ENCODE data around the gene ZMYM2. TPM values are rescaled to one million over a fixed set of nuclear protein-coding genes. Genes with fewer than 3 reads are reported as not detected.
A peak's percentile ranks its signal among the peaks of the same experiment; 100 is the strongest.

Gene ZMYM2
- polyA plus RNA-seq, 2 of the 4 experiments (the other 2 are of a cell fraction): 21.7 to 56.7 TPM

DNA sequence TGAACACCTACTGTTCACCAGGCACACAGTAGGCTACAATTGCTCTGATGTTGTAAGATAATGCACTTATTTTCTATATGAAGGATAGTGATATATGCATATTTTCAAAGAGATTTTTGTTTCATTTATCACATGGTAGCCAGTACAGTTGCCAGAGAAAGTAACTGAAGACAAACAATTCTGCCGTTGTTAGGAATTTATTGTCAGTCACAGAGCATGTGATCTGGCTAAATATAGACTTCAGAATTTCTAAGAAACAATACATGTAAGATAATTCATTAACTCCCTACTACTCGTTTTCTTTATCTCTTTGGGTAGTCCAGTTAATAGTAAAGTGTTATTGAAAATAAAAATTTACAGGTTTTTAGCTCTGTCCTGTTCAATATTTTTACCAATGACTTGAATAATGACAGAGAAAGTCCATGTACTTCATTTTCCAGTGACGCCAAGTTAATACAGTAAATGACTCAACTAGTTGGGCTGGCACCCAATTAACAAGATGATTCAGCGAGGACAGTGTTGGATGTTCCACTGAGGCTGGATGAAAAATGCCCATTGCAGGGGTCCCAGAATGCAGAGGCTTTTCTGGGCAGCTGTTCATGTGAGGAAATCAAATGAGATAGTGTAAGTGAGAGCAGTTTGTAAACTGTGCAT is 166.7 kb downstream of the ZMYM2 start (continued):
- TF ChIP-seq, protein P1, sequence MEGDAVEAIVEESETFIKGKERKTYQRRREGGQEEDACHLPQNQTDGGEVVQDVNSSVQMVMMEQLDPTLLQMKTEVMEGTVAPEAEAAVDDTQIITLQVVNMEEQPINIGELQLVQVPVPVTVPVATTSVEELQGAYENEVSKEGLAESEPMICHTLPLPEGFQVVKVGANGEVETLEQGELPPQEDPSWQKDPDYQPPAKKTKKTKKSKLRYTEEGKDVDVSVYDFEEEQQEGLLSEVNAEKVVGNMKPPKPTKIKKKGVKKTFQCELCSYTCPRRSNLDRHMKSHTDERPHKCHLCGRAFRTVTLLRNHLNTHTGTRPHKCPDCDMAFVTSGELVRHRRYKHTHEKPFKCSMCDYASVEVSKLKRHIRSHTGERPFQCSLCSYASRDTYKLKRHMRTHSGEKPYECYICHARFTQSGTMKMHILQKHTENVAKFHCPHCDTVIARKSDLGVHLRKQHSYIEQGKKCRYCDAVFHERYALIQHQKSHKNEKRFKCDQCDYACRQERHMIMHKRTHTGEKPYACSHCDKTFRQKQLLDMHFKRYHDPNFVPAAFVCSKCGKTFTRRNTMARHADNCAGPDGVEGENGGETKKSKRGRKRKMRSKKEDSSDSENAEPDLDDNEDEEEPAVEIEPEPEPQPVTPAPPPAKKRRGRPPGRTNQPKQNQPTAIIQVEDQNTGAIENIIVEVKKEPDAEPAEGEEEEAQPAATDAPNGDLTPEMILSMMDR (IDR thresholded peaks at IDR 0.05): no peak
- no peak for TF ChIP-seq TP53 (CRISPR knock-in tag; IDR thresholded peaks at IDR 0.05)

DNA sequence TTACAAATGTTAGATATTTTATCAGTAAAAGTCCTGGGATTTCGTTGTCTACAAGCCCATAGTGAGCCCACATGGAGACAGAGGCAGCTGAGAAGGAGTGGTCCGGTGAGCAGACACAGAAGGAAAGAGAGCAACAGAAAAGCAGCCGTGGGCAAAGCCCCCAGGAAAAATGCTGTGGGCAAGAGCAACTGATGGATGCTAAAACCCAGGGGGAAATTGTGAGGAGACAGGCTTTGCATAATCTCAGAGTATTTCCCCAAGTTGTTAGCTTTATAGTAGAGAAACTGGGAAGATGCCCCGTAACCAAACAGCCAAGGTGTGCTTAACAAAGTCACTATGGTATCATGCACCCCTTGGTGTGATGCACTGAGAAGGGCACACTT is 167.2 kb downstream of the ZMYM2 start:
- no peak for ATAC-seq
- 35% methylated on average over 4 of the region's 4 CpGs for WGBS (ENCODE audit: missing lambda C conversion rate)
- no peak for DNase-seq (ENCODE audit: low read depth in 1 of 2, low spot score in 1 of 2)
- Histone ChIP-seq H3K4me3 (no peak overlapping the region), H3K4me1 (peaks cover 13% of the 10 kb centered on the region; the same call in 2 of the 3 replicates), H3K27ac (no peak overlapping the region), H3K4me2 (0 out of 3 replicates have a peak overlapping the region, but pooled peaks have one; percentile 37), H3K9me3 (no peaks in the 10 kb centered on the region)
- FAIRE-seq: no peak
- TF ChIP-seq CBX2 (IDR thresholded peaks at IDR 0.05; ENCODE audit: borderline replicate concordance, low read depth) (no peak), ZSCAN20 (CRISPR knock-in tag; IDR thresholded peaks at IDR 0.05) (no peak), EHMT2 (IDR thresholded peaks at IDR 0.05; ENCODE audit: low read depth) (no peak), MAFK (IDR thresholded peaks at IDR 0.05; ENCODE audit: partially characterized antibody) (no peak), ZFP36 (IDR thresholded peaks at IDR 0.05; ENCODE audit: borderline replicate concordance, partially characterized antibody) (no peak), RFX5 (IDR thresholded peaks at IDR 0.05) (no peak), RAD21 (conservative IDR thresholded peaks at IDR 0.05 in 1 of 2, IDR thresholded peaks at IDR 0.05 in 1 of 2) (no peak), JUN (IDR thresholded peaks at IDR 0.05) (no peak), TP53 (CRISPR knock-in tag; IDR thresholded peaks at IDR 0.05) (no peak), TFCP2L1 (CRISPR knock-in tag; IDR thresholded peaks at IDR 0.05) (no peak), CHD2 (IDR thresholded peaks at IDR 0.05; ENCODE audit: low read length, partially characterized antibody) (no peak), FOXS1 (CRISPR knock-in tag; IDR thresholded peaks at IDR 0.05) (no peak)
- TF ChIP-seq, protein P1 (IDR thresholded peaks at IDR 0.05): no peak
- TF ChIP-seq, protein P2, sequence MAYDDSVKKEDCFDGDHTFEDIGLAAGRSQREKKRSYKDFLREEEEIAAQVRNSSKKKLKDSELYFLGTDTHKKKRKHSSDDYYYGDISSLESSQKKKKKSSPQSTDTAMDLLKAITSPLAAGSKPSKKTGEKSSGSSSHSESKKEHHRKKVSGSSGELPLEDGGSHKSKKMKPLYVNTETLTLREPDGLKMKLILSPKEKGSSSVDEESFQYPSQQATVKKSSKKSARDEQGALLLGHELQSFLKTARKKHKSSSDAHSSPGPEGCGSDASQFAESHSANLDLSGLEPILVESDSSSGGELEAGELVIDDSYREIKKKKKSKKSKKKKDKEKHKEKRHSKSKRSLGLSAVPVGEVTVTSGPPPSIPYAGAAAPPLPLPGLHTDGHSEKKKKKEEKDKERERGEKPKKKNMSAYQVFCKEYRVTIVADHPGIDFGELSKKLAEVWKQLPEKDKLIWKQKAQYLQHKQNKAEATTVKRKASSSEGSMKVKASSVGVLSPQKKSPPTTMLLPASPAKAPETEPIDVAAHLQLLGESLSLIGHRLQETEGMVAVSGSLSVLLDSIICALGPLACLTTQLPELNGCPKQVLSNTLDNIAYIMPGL (CRISPR knock-in tag; IDR thresholded peaks at IDR 0.05; ENCODE audit: borderline replicate concordance): no peak
- TF ChIP-seq, protein P3, sequence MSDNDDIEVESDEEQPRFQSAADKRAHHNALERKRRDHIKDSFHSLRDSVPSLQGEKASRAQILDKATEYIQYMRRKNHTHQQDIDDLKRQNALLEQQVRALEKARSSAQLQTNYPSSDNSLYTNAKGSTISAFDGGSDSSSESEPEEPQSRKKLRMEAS (IDR thresholded peaks at IDR 0.05): no peak
- ChIA-PET CTCF (interaction anchor here (3.1 kb wide), 1 partner anchor 10 kb away, joined by 12 read pairs; no protein-coding TSS in a partner anchor), POLR2A (no interaction called here)

All from A549 (cell line).